Measurements from ENCODE around the gene SRRM3.
"Not testable (repeated sequence)": the region's sequence is repeated elsewhere in the genome, so short reads cannot be mapped to it uniquely, and the experiment has no call there.

Gene SRRM3

GRCh38 chr7:76303202-76304147, 101.8 kb downstream of the SRRM3 start:
- TF ChIP-seq EZH2phosphoT487 (IDR thresholded peaks at IDR 0.05; ENCODE audit: borderline replicate concordance, low read length) = no peak
- TF ChIP-seq, protein P1, sequence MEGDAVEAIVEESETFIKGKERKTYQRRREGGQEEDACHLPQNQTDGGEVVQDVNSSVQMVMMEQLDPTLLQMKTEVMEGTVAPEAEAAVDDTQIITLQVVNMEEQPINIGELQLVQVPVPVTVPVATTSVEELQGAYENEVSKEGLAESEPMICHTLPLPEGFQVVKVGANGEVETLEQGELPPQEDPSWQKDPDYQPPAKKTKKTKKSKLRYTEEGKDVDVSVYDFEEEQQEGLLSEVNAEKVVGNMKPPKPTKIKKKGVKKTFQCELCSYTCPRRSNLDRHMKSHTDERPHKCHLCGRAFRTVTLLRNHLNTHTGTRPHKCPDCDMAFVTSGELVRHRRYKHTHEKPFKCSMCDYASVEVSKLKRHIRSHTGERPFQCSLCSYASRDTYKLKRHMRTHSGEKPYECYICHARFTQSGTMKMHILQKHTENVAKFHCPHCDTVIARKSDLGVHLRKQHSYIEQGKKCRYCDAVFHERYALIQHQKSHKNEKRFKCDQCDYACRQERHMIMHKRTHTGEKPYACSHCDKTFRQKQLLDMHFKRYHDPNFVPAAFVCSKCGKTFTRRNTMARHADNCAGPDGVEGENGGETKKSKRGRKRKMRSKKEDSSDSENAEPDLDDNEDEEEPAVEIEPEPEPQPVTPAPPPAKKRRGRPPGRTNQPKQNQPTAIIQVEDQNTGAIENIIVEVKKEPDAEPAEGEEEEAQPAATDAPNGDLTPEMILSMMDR (IDR thresholded peaks at IDR 0.05; ENCODE audit: low read depth, low read length, poor library complexity, severe bottlenecking) = no peak
- Histone ChIP-seq H3K27me3 (ENCODE audit: control insufficient read depth, low read length) (peaks cover 31% of the 10 kb centered on the region), H3F3A (ENCODE audit: control insufficient read depth, insufficient read depth) (peaks cover 11% of the 10 kb centered on the region), H3K4me1 (ENCODE audit: control insufficient read depth, low read length) (peaks cover 28% of the 10 kb centered on the region), H3K9me2 (replicated peaks; ENCODE audit: control insufficient read depth, low read length) (no peaks in the 10 kb centered on the region), H3K36me3 (ENCODE audit: control insufficient read depth, low read length) (no peaks in the 10 kb centered on the region), H3K79me2 (ENCODE audit: control insufficient read depth, low read length) (no peaks in the 10 kb centered on the region), H3K9me3 (ENCODE audit: control insufficient read depth, insufficient read depth, low read length) (no peaks in the 10 kb centered on the region), H3K4me2 (ENCODE audit: low read length) (peak overlapping the region; percentile 85), H3K27ac (ENCODE audit: low read depth, low read length) (no peak overlapping the region), H3K4me3 (ENCODE audit: low read length) (peak overlapping the region; percentile 66), H4K20me1 (ENCODE audit: control insufficient read depth, insufficient read depth, low read depth, low read length) (no peaks in the 10 kb centered on the region)

DNA sequence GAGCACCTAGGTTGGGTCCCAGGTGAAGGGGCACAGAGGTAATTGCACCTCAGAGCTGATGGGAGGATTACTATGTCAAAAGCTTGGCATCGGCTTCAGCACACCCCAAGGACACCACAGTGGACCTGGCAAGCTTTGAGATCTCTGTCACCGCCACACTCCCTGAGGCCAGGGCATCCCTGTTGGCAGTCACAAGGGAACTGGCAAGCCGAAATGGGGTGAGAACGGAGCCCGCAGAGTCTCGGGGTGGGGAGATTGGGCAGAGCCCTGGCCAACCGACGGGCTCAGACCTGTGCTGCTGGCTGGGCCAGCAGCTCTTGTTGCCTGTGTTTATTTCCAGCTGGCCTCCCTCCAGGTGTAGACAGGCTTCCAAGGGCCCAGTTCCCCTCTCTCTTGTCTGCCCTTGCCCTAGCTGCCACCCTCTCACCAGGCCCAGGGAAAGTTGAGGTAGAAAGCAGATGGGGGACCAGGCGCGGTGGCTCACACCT, 103.2 kb downstream of the SRRM3 start:
- Histone ChIP-seq H3K27ac (ENCODE audit: low read depth, low read length) (no peak overlapping the region), H3K4me1 (ENCODE audit: control insufficient read depth, low read length) (peaks cover 28% of the 10 kb centered on the region), H3K27me3 (ENCODE audit: control insufficient read depth, low read length) (peaks cover 25% of the 10 kb centered on the region), H3K36me3 (ENCODE audit: control insufficient read depth, low read length) (no peaks in the 10 kb centered on the region), H4K20me1 (ENCODE audit: control insufficient read depth, insufficient read depth, low read depth, low read length) (no peaks in the 10 kb centered on the region), H3K4me2 (ENCODE audit: low read length) (no peak overlapping the region), H3F3A (ENCODE audit: control insufficient read depth, insufficient read depth) (peaks cover 11% of the 10 kb centered on the region), H3K9me3 (ENCODE audit: control insufficient read depth, insufficient read depth, low read length) (no peaks in the 10 kb centered on the region), H3K79me2 (ENCODE audit: control insufficient read depth, low read length) (no peaks in the 10 kb centered on the region), H3K9me2 (replicated peaks; ENCODE audit: control insufficient read depth, low read length) (no peaks in the 10 kb centered on the region), H3K4me3 (ENCODE audit: low read length) (no peak overlapping the region)
- no peak for TF ChIP-seq EZH2phosphoT487 (IDR thresholded peaks at IDR 0.05; ENCODE audit: borderline replicate concordance, low read length)
- TF ChIP-seq, protein P1 (IDR thresholded peaks at IDR 0.05; ENCODE audit: low read depth, low read length, poor library complexity, severe bottlenecking) = no peak

GRCh38 chr7:76308874-76309273, 107.2 kb downstream of the SRRM3 start:
- H3K79me2 ChIP-seq (ENCODE audit: control insufficient read depth, low read length); H3K9me3 ChIP-seq (ENCODE audit: control insufficient read depth, insufficient read depth, low read length); H3K36me3 ChIP-seq (ENCODE audit: control insufficient read depth, low read length); H3K27ac ChIP-seq (ENCODE audit: low read depth, low read length); H4K20me1 ChIP-seq (ENCODE audit: control insufficient read depth, insufficient read depth, low read depth, low read length); H3F3A ChIP-seq (ENCODE audit: control insufficient read depth, insufficient read depth); H3K9me2 ChIP-seq (replicated peaks; ENCODE audit: control insufficient read depth, low read length); H3K4me2 ChIP-seq (ENCODE audit: low read length); H3K27me3 ChIP-seq (ENCODE audit: control insufficient read depth, low read length); H3K4me3 ChIP-seq (ENCODE audit: low read length): not testable (repeated sequence)
- H3K4me1 ChIP-seq (ENCODE audit: control insufficient read depth, low read length) = peaks cover 15% of the 10 kb centered on the region

DNA sequence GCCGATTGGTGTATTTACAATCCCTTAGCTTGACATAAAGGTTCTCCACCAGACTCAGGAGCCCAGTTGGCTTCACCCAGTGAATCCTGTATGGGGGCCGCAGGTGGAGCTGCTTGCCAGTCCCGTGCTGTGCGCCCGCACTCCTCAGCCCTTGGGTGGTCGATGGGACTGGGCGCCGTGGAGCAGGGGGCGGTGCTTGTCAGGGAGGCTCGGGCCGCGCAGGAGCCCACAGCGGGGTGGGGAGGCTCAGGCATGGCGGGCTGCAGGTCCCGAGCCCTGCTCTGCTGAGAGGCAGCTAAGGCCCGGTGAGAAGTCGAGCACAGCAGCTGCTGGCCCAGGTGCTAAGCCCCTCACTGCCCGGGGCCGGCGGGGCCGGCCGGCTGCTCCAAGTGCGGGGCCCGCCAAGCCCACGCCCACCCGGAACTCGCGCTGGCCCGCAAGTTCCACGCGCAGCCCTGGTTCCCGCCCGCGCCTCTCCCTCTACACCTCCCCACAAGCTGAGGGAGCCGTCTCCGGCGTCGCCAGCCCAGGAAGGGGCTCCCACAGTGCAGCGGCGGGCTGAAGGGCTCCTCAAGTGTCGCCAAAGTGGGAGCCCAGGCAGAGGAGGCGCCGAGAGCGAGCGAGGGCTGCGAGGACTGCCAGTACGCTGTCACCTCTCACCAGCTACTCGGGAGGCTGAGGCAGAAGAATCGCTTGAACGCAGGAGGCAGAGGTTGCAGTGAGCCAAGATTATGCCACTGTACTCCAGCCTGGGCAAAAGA, 107.8 kb downstream of the SRRM3 start:
- H4K20me1 ChIP-seq (ENCODE audit: control insufficient read depth, insufficient read depth, low read depth, low read length); H3K9me3 ChIP-seq (ENCODE audit: control insufficient read depth, insufficient read depth, low read length); H3F3A ChIP-seq (ENCODE audit: control insufficient read depth, insufficient read depth); H3K27ac ChIP-seq (ENCODE audit: low read depth, low read length); H3K4me2 ChIP-seq (ENCODE audit: low read length); H3K36me3 ChIP-seq (ENCODE audit: control insufficient read depth, low read length); H3K79me2 ChIP-seq (ENCODE audit: control insufficient read depth, low read length); H3K4me3 ChIP-seq (ENCODE audit: low read length); H3K27me3 ChIP-seq (ENCODE audit: control insufficient read depth, low read length); H3K9me2 ChIP-seq (replicated peaks; ENCODE audit: control insufficient read depth, low read length): not testable (repeated sequence)
- H3K4me1 ChIP-seq (ENCODE audit: control insufficient read depth, low read length) = peaks cover 12% of the 10 kb centered on the region
